IMR-90 (cell line): ENCODE results near the gene CDKN2B-AS1. TPM values are rescaled to one million over a fixed set of nuclear protein-coding genes. Genes with fewer than 3 reads are reported as not detected.

ENCODE experiments used
- ATAC-seq: fragments of 200-7000 bp; cut with Tn5 transposase; 2 replicates; pipeline ENCODE4 v1.9.1; 2020; ENCODE audit warnings: low read depth, mild to moderate bottlenecking, moderate library complexity
- BruUV-seq: library from RNA; stranded (reverse); fragments of 400-500 nt; replicated peaks from 2 replicates; lab custom pipeline; 2021; lab: Mats Ljungman, UMichigan
- CTCF ChIA-PET: fragments of 300-600 bp; formaldehyde crosslinking; extraction: SDS; loops from one replicate; lab custom pipeline; 2021; ENCODE audit warnings: antibody characterized with exemption; lab: Yijun Ruan, JAX
- POLR2A ChIA-PET: fragments of 300-600 bp; sonication (Branson Sonifier 250); formaldehyde crosslinking; loops from one replicate; lab custom pipeline; 2022; ENCODE audit warnings: antibody characterized with exemption; ENCODE audit not compliant: unreplicated experiment; lab: Charles Lee
- DNase-seq: peaks from one replicate; pipeline ENCODE4 v3.0.0; 2013
- H2AFZ ChIP-seq: replicated peaks from 2 replicates; pipeline ENCODE3; 2013; ENCODE audit warnings: low read length, mild to moderate bottlenecking; ENCODE audit not compliant: poor library complexity
- H2AK5ac ChIP-seq: 2 replicates; pipeline ENCODE4 v1.6.1; 2013; ENCODE audit warnings: low read depth, low read length, inconsistent platforms
- H2AK9ac ChIP-seq: replicated peaks from 2 replicates; pipeline ENCODE3; 2013; ENCODE audit warnings: mild to moderate bottlenecking, low read depth, low read length, moderate library complexity; ENCODE audit not compliant: poor library complexity
- H2BK120ac ChIP-seq: 2 replicates; pipeline ENCODE4 v1.6.1; 2013; ENCODE audit warnings: low read depth, low read length, inconsistent platforms
- H2BK15ac ChIP-seq: 3 replicates; pipeline ENCODE4 v1.6.1; 2013; ENCODE audit warnings: low read depth, low read length, inconsistent platforms
- H2BK20ac ChIP-seq: 2 replicates; pipeline ENCODE4 v1.6.1; 2013; ENCODE audit warnings: low read depth, mild to moderate bottlenecking, inconsistent platforms, low read length, moderate library complexity
- H2BK5ac ChIP-seq: 2 replicates; pipeline ENCODE4 v1.6.1; 2013; ENCODE audit warnings: mild to moderate bottlenecking, low read depth, low read length, inconsistent platforms; ENCODE audit not compliant: poor library complexity, severe bottlenecking
- H3K14ac ChIP-seq: replicated peaks from 2 replicates; pipeline ENCODE4 v1.6.1; 2013; ENCODE audit warnings: low read depth, low read length, inconsistent platforms
- H3K18ac ChIP-seq: 2 replicates; pipeline ENCODE4 v1.6.1; 2013; ENCODE audit warnings: low read depth, low read length, control low read depth
- H3K23ac ChIP-seq: 2 replicates; pipeline ENCODE4 v1.6.1; 2013; ENCODE audit warnings: low read depth, low read length, inconsistent platforms
- H3K27ac ChIP-seq: 2 replicates; pipeline ENCODE4 v1.5.1; 2013; ENCODE audit warnings: mild to moderate bottlenecking, control low read depth, low read length; ENCODE audit not compliant: insufficient read depth
- H3K27me3 ChIP-seq: 2 replicates; pipeline ENCODE4 v1.6.1; 2013; ENCODE audit warnings: low read length; ENCODE audit not compliant: control insufficient read depth, insufficient read depth
- H3K36me3 ChIP-seq: 2 replicates; pipeline ENCODE4 v1.6.1; 2013; ENCODE audit warnings: low read length, mixed read lengths; ENCODE audit not compliant: control insufficient read depth, insufficient read depth
- H3K4ac ChIP-seq: 2 replicates; pipeline ENCODE4 v1.6.1; 2013; ENCODE audit warnings: low read depth, low read length, inconsistent platforms
- H3K4me1 ChIP-seq: 2 replicates; pipeline ENCODE4 v1.6.1; 2013; ENCODE audit warnings: low read length, mixed read lengths; ENCODE audit not compliant: control insufficient read depth, insufficient read depth
- H3K4me2 ChIP-seq: 2 replicates; pipeline ENCODE4 v1.6.1; 2013; ENCODE audit warnings: low read depth, mild to moderate bottlenecking, control low read depth, low read length, moderate library complexity
- H3K4me3 ChIP-seq: 2 replicates; pipeline ENCODE4 v1.5.1; 2013; ENCODE audit warnings: low read depth, mild to moderate bottlenecking, control low read depth, low read length, moderate library complexity; ENCODE audit not compliant: insufficient read depth
- H3K56ac ChIP-seq: 2 replicates; pipeline ENCODE4 v1.6.1; 2013; ENCODE audit warnings: low read length, inconsistent platforms; ENCODE audit not compliant: insufficient read depth; ENCODE audit errors: extremely low read depth
- H3K79me1 ChIP-seq, 2 experiments: 2 replicates each; pipeline ENCODE4 v1.6.1; 2013; ENCODE audit warnings: low read length in 2 of 2, inconsistent platforms in 1 of 2, low read depth in 1 of 2
- H3K9ac ChIP-seq: 2 replicates; pipeline ENCODE4 v1.6.1; 2013; ENCODE audit warnings: low read depth, low read length, control low read depth
- H3K9me1 ChIP-seq: 2 replicates; pipeline ENCODE4 v1.6.1; 2013; ENCODE audit warnings: low read length, inconsistent platforms; ENCODE audit not compliant: insufficient read depth
- H3K9me3 ChIP-seq: 2 replicates; pipeline ENCODE4 v1.6.1; 2013; ENCODE audit warnings: low read length; ENCODE audit not compliant: control insufficient read depth, insufficient read depth
- H4K20me1 ChIP-seq: 2 replicates; pipeline ENCODE4 v1.6.1; 2013; ENCODE audit warnings: low read length, inconsistent platforms; ENCODE audit not compliant: insufficient read depth
- H4K5ac ChIP-seq: 2 replicates; pipeline ENCODE4 v1.6.1; 2013; ENCODE audit warnings: mild to moderate bottlenecking, low read depth, low read length, control low read depth
- H4K8ac ChIP-seq, 2 experiments: 2 replicates each; pipeline ENCODE4 v1.6.1; 2013; ENCODE audit warnings: low read depth in 2 of 2, low read length in 2 of 2, control low read depth in 1 of 2, inconsistent platforms in 1 of 2
- H4K91ac ChIP-seq: 2 replicates; pipeline ENCODE4 v1.6.1; 2013; ENCODE audit warnings: low read depth, low read length, inconsistent platforms; ENCODE audit not compliant: insufficient read depth
- BHLHE40 ChIP-seq: fragments of 150-350 bp; IDR thresholded peaks from 2 replicates; pipeline ENCODE4 v1.6.1; 2016; ENCODE audit warnings: mild to moderate bottlenecking, low read depth, low read length
- CEBPB ChIP-seq: IDR thresholded peaks from 2 replicates; pipeline ENCODE4 v1.6.1; 2012; ENCODE audit warnings: low read depth, low read length, improper control_type of control experiment
- CHD1 ChIP-seq: IDR thresholded peaks from 2 replicates; pipeline ENCODE4 v1.6.1; 2012; ENCODE audit warnings: low read depth, low read length, improper control_type of control experiment
- ELK1 ChIP-seq: fragments of 150-350 bp; IDR thresholded peaks from 2 replicates; pipeline ENCODE4 v1.6.1; 2016; ENCODE audit warnings: low read depth, mild to moderate bottlenecking, low read length, moderate library complexity, borderline replicate concordance
- MAZ ChIP-seq: IDR thresholded peaks from 2 replicates; pipeline ENCODE4 v1.6.1; 2012; ENCODE audit warnings: low read depth, mild to moderate bottlenecking, low read length, improper control_type of control experiment, moderate library complexity, borderline replicate concordance
- MXI1 ChIP-seq: IDR thresholded peaks from 2 replicates; pipeline ENCODE4 v1.6.1; 2012; ENCODE audit warnings: low read depth, mild to moderate bottlenecking, low read length, moderate library complexity, borderline replicate concordance
- NFE2L2 ChIP-seq: fragments of 150-350 bp; IDR thresholded peaks from 2 replicates; pipeline ENCODE4 v1.6.1; 2016; ENCODE audit warnings: low read depth, mild to moderate bottlenecking, low read length
- POLR2A ChIP-seq: IDR thresholded peaks from 2 replicates; pipeline ENCODE4 v1.6.1; 2012; ENCODE audit warnings: mild to moderate bottlenecking, low read depth, low read length
- RAD21 ChIP-seq: IDR thresholded peaks from 2 replicates; pipeline ENCODE4 v1.6.1; 2012; ENCODE audit warnings: low read length, improper control_type of control experiment
- RCOR1 ChIP-seq: IDR thresholded peaks from 2 replicates; pipeline ENCODE4 v1.6.1; 2012; ENCODE audit warnings: mild to moderate bottlenecking, low read length, improper control_type of control experiment; ENCODE audit not compliant: insufficient replicate concordance
- RFX5 ChIP-seq: IDR thresholded peaks from 2 replicates; pipeline ENCODE4 v1.8.0; 2012; ENCODE audit warnings: low read depth, mild to moderate bottlenecking, low read length, moderate library complexity
- SMC3 ChIP-seq: fragments of 150-350 bp; IDR thresholded peaks from 2 replicates; pipeline ENCODE4 v1.6.1; 2016; ENCODE audit warnings: low read depth, mild to moderate bottlenecking, antibody characterized with exemption, low read length, moderate library complexity
- WGBS, 2 experiments: methylation state at CpG; one replicate each; pipeline versions ENCODE4 v1.1.5 to v1.1.7; 2013; ENCODE audit warnings: missing lambda C conversion rate in 2 of 2; ENCODE audit not compliant: insufficient read length in 1 of 2; ENCODE audit errors: extremely low coverage in 2 of 2; 5-methylcytosine and 5-hydroxymethylcytosine counted together
- dilution Hi-C: fragments of 300-500 bp; cut with HindIII; formaldehyde crosslinking; loops from one replicate; pipeline ENCODE4 v1.14.3; 2018; ENCODE audit warnings: low sequenced_read_pairs; ENCODE audit not compliant: unreplicated experiment
- in situ Hi-C: fragments of 300-500 bp; cut with MboI; formaldehyde crosslinking; loops from 3 replicates; pipeline ENCODE4 v1.14.3; 2019; ENCODE audit warnings: low sequenced_read_pairs, inconsistent platforms, mixed read lengths
- intact Hi-C: fragments of 100-400 bp; cut with micrococcal nuclease; formaldehyde crosslinking; loops from 2 replicates; pipeline ENCODE4 v1.10.0; 2022
- polyA plus RNA-seq, 3 experiments: library from polyadenylated mRNA; depleted of rRNA; stranded (reverse); fragments of >200 nt; gene quantifications; 2 replicates each; pipeline ENCODE4 v1.2.3, GENCODE V29; 2012; ENCODE audit warnings: low replicate concordance in 1 of 3
- total RNA-seq: library from RNA; depleted of rRNA; stranded (reverse); fragments of >200 nt; gene quantifications from 2 replicates; pipeline ENCODE4 v1.2.3, GENCODE V29; 2012
- TF ChIP-seq, protein P1 (sequence below): conservative IDR thresholded peaks from 2 replicates; pipeline ENCODE4 v1.5.1; 2012; ENCODE audit warnings: mild to moderate bottlenecking, low read depth, low read length, improper control_type of control experiment
- TF ChIP-seq, protein P2 (sequence below): fragments of 150-350 bp; IDR thresholded peaks from 2 replicates; pipeline ENCODE4 v1.6.1; 2017; ENCODE audit warnings: mild to moderate bottlenecking, antibody characterized with exemption, low read length, low read depth

The CDKN2B-AS1 gene
- total and polyA plus RNA-seq, 2 of the 4 experiments (the other 2 are of a cell fraction), result 1.0 to 1.1 TPM

- Histone ChIP-seq H3K23ac (no peak overlapping the region), H2BK120ac (peak overlapping the region; percentile 95), H3K4ac (peak overlapping the region; percentile 6; the same call in 1 of the 2 replicates), H3K4me3 (no peak overlapping the region), H3K56ac (no peak overlapping the region), H2BK20ac (peak overlapping the region; percentile 94; the same call in 1 of the 2 replicates), H3K79me1 (no peaks in the 10 kb centered on the region), H2BK15ac (peak overlapping the region; percentile 38; the same call in 1 of the 3 replicates), H4K8ac (peak overlapping the region; percentile 68 to 91; a peak in 3 of 4 replicates), H2BK5ac (no peak overlapping the region), H3K4me2 (no peak overlapping the region), H3K27me3 (no peaks in the 10 kb centered on the region), H3K14ac (no peak overlapping the region; the same call in 1 of the 2 replicates), H3K9ac (no peak overlapping the region), H3K36me3 (no peaks in the 10 kb centered on the region), H3K27ac (no peak overlapping the region), H2AK9ac (no peak overlapping the region), H3K9me3 (no peaks in the 10 kb centered on the region), H2AFZ (no peak overlapping the region), H4K5ac (no peak overlapping the region), H4K20me1 (no peaks in the 10 kb centered on the region), H3K4me1 (peaks cover 16% of the 10 kb centered on the region), H3K9me1 (peaks cover 4% of the 10 kb centered on the region; the same call in 1 of the 2 replicates), H3K18ac (no peak overlapping the region), H2AK5ac (no peak overlapping the region), H4K91ac (no peak overlapping the region)
- DNase-seq, result no peak
- WGBS, 2 experiments, result 80% methylated on average over 1 of the region's 5 CpGs; no CpG with 5 or more reads in 1 of the 2 experiments
- CTCF ChIA-PET, result interaction anchor here (0.6 to 5.6 kb wide), 14 partner anchors 10 to 136 kb away, joined by 3 to 39 read pairs (median 3); partner anchors contain the start of gene CDKN2B
- ATAC-seq, result no peak
- dilution Hi-C loops, result no loop called here
- POLR2A ChIA-PET, result no interaction called here
- BruUV-seq, result no TSS peak
- in situ Hi-C loops, result loop anchor here (25.0 kb wide), 1 partner anchor 307 kb away; the partner anchor contains the start of gene MTAP
- intact Hi-C loops, result loop anchor here (1.0 to 5.0 kb wide), 4 partner anchors 110 to 304 kb away; partner anchors contain the start of gene CDKN2B
- TF ChIP-seq, protein P1, sequence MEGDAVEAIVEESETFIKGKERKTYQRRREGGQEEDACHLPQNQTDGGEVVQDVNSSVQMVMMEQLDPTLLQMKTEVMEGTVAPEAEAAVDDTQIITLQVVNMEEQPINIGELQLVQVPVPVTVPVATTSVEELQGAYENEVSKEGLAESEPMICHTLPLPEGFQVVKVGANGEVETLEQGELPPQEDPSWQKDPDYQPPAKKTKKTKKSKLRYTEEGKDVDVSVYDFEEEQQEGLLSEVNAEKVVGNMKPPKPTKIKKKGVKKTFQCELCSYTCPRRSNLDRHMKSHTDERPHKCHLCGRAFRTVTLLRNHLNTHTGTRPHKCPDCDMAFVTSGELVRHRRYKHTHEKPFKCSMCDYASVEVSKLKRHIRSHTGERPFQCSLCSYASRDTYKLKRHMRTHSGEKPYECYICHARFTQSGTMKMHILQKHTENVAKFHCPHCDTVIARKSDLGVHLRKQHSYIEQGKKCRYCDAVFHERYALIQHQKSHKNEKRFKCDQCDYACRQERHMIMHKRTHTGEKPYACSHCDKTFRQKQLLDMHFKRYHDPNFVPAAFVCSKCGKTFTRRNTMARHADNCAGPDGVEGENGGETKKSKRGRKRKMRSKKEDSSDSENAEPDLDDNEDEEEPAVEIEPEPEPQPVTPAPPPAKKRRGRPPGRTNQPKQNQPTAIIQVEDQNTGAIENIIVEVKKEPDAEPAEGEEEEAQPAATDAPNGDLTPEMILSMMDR, result no peak
- TF ChIP-seq, protein P2, sequence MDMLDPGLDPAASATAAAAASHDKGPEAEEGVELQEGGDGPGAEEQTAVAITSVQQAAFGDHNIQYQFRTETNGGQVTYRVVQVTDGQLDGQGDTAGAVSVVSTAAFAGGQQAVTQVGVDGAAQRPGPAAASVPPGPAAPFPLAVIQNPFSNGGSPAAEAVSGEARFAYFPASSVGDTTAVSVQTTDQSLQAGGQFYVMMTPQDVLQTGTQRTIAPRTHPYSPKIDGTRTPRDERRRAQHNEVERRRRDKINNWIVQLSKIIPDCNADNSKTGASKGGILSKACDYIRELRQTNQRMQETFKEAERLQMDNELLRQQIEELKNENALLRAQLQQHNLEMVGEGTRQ, result no peak
- TF ChIP-seq MAZ, result no peak
- no peak for TF ChIP-seq RAD21
- TF ChIP-seq NFE2L2, result no peak
- no peak for TF ChIP-seq CHD1
- no peak for TF ChIP-seq SMC3
- no peak for TF ChIP-seq BHLHE40
- no peak for TF ChIP-seq POLR2A
- no peak for TF ChIP-seq ELK1
- no peak for TF ChIP-seq MXI1
- TF ChIP-seq RFX5, result no peak
- no peak for TF ChIP-seq RCOR1
- no peak for TF ChIP-seq CEBPB
These were observed 124.4 kb downstream of the CDKN2B-AS1 start for GRCh38 chr9:22118810-22119521.
